ENCODE results near the gene ARL14EPL.

- TF ChIP-seq CTCF (conservative IDR thresholded peaks at IDR 0.05) = no peak
- TF ChIP-seq EZH2 (IDR thresholded peaks at IDR 0.05; ENCODE audit: low read depth) = no peak
These were observed 46.2 kb upstream of the ARL14EPL start for GRCh38 chr5:115985802-115986757.
